Endometrial microvascular endothelial cells (primary cell): ENCODE results near the gene C6orf132. TPM values are rescaled to one million over a fixed set of nuclear protein-coding genes. Genes with fewer than 3 reads are reported as not detected.
"Not testable (repeated sequence)": the region's sequence is repeated elsewhere in the genome, so short reads cannot be mapped to it uniquely, and the experiment has no call there.

Source experiments
- in situ Hi-C: cut with HindIII; loops from 2 replicates; pipeline ENCODE4 v1.10.0; 2017; ENCODE audit warnings: low sequenced_read_pairs, low pct_unique_long_range_greater_than_20kb; ENCODE audit errors: inconsistent ontology term
- total RNA-seq: library from RNA; depleted of rRNA; stranded (reverse); fragments of >200 nt; gene quantifications from one replicate; pipeline ENCODE4 v1.2.3, GENCODE V29; 2015; ENCODE audit errors: inconsistent ontology term

The C6orf132 gene, protein sequence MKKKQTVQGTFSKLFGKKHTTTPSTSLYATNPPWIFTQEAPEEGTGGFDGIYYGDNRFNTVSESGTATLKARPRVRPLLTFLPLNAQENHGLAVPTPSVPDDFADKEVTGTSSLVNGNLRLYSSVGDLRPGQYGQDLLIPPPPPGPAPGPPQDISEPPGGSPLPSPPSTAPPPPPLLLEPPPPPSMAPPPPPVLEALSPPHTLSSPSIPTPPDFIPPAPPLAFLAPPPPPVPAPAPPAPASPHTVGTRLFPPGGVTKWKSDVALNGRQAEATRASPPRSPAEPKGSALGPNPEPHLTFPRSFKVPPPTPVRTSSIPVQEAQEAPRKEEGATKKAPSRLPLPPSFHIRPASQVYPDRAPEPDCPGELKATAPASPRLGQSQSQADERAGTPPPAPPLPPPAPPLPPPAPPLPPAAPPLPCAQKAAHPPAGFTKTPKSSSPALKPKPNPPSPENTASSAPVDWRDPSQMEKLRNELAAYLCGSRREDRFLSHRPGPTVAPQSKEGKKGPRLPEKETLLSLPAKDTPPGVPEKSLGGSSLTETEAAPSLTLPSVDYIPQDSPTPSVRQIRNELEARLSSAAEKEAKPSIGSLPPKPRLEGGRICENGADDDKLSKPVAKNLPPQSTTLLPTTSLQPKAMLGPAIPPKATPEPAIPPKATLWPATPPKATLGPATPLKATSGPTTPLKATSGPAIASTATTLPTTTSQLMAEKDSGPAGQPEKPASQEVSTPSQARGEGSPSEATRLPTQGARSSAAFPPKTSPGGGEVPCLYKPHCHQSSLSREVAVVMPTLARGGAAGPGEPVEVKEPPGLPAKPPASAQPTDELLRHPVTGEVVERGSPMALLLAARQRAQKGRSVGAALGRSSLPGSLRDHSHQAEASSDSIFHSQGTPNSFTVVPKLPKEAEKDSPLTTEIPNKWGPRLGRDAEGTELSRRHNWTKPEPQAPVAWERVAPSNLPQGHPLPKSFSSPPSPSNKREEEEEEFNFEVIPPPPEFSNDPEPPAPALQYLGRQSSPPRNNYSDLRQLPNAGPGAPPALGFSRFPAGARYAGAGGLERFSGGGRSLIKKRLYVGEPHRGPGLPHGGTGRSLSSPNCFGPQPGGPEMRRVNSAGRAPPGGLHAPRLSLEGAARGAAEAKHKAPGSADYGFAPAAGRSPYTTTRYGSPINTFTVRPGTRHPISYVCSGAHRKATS
- total RNA-seq = 0.46 TPM

DNA sequence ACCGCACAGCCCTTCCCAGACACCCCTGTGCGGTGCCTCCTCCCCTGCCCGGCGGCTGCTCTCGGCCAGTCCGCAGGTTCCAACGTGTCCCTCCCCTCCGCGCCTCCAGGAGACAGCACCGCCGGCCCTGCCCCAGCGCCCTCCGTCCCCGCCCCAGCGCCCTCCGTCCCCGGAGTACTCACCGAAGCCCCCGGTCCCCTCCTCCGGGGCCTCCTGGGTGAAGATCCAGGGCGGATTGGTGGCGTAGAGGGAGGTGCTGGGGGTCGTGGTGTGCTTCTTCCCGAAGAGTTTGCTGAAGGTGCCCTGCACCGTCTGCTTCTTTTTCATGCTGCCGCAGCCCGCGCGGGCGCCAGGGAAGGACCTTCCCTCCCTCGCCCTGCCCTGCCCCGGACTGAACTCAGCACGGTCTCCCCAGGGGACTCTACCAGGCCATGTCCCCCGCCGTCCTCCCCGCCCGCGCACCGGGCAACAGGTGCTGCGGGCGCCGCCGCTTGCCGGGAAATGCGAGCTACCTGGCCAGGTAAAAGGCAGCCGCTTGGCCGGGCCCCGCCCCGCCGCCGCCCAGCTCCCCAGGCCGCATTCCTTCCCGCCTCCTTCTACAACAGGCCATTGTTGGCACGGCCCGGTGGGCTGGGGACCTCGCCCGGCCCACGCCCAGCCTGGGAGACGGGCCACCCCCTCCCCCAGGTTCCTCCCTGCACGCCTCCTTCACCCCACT, at the start of gene C6orf132:
Gene C6orf132, minus strand, starts transcription at position 503 of the 718 bp plus-strand sequence. Its CDS starts 176 bp downstream, at position 327.
- in situ Hi-C loops = no loop called here

DNA sequence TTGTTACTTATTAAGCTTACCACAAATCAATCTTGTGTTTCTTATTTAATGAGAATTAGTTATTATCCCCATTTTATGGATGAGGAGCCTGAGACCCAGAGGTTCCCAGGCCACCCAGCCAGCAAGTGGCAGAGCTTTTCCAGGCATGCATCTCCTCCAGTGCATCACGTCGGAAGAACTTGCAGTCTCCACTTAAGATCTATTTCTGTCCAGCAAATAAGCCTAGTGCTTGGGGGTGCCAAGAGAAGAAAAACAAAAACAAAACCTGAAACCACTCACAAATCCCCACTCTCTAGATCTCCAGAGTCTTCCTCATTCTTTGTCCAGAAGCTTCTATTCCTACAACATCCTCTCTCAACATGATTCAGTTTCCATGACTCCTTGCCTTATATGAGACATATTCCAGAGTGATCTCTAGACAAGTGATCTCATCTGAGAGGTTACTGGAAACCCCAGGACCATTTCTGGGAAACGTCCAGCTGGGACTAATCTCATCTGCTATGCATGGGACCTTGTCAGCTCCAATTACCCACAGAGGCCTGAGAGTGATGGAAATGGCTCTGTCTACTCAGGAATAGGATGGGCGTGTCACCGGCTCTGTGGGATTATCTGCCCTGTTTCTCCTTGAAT, 48.2 kb upstream of the C6orf132 start:
- in situ Hi-C loops = no loop called here

DNA sequence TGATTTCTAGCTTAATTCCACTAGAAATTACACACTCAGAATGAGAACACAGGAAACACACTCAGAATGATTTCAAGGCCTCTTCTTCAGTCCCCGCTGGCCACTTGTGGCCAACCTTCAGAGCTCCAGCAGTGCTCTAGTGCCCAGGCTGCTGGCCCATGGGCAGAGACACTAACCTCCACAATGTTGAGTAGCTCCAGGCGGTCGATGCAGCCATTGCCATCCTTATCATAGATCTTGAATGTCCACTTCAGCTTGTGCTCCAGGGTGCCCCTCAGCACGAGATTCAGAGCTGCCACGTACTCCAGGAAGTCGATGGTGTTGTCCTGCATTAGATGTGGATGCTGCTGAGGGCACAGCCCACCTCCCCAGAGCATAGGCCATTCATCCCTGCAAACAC, 46.0 kb upstream of the C6orf132 start:
- in situ Hi-C loops = no loop called here

DNA sequence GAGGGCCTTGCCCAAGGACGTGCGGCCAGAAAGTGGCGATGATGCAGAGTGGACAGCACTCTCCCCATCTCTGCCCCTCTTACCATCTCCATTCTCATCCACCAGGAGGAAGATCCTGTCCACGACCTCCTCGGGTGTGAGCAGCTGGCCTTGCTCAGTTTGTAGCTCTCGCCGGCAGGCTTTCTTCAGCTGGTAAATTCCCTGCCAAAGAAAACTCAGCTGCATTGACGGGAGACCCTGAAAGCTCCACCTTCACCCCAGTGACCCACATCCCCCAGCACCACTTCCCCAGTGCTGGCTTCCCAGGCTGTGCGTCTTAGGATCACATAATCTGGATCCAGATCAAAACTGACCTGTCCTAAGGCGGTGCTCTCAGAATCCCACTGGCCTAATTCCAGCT, 43.2 kb upstream of the C6orf132 start:
- in situ Hi-C loops = no loop called here

DNA sequence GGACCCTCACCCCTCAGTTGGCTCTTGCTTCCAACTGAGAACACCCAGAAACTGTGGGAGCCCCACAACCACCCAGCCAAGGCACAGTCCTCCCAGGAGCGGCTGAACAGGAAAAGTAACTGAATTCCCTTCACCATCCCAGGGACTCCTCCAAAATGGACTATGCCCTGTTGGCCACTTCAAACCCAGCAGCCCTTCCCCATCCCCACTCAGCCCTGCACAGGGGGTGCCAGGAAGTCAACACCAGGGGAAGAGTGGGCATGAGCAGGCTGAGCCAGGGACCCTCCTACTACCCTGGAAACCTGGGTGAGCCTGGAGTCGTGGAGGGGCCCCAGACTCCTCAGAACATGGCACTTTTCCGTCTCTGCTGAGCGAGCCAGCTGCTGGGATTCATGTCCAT, 42.1 kb upstream of the C6orf132 start:
- in situ Hi-C loops = no loop called here

DNA sequence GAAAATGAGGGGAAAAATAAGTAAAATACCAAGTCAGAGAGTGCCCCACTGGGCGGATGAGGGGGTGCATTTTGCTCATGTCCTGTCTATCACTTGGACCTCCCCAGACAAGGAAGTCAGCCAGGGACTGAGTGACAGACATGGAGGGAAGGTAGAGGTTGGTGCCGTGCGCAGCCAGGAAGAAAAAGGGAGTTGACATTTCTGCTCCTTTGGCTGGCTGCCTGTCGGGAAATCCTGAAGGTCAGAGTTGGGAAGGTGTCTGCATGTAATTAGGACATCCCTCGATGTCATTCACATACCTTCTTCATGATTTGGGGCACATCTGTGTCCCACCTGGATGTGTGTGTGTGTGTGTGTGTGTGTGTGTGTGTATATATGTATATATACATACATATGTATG, 39.7 kb upstream of the C6orf132 start:
- in situ Hi-C loops = no loop called here

DNA sequence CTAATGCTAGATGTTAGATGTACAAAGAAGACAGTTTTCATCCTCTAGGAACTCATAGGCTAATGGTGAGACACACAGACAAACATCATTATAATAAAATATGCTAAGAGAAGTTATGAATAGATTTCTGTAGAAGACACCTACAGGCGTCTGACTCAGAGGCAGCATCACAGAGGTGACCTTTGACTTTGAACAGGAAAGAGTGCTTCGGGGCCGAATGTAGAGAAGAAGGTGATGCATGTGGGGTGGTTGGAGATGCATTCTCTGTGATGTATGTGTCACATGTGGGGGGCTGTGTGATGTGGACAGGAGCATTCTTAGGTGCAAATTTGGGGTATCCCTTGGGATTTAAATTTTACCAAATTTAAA, 37.5 kb upstream of the C6orf132 start:
- in situ Hi-C loops = no loop called here

DNA sequence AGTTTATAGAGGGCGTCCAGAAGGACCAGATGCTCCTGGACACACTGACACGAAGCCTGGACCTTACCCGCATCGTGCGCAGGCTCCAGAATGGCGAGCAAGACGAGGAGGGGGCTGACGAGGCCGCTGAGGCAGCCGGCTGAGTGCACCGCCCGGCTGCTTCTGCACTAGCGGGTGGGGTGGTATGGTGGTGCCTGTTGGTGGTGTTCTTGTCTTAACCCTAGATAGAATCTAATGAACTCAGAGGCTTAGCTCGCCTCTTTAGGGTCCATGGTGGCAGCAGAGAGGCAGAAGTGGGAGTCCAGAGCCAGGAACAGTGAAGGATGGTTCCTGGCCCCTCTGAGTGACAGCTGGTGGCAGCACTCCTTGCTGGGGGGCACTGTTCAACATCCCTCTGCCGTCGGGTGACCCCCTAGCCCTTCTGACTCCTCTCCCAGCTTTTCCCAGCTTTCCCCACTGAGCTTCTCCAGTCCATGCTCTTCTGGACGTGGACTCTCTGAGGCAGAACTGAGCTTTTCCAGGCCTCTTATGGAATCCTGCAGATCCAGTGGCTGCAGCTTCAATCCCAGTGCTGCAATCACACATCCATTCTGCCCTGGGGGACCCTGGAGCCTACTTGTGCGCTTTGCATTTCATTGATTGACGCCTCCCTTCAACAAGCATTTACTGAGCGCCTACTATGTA, 37.0 kb upstream of the C6orf132 start:
- in situ Hi-C loops = no loop called here

DNA sequence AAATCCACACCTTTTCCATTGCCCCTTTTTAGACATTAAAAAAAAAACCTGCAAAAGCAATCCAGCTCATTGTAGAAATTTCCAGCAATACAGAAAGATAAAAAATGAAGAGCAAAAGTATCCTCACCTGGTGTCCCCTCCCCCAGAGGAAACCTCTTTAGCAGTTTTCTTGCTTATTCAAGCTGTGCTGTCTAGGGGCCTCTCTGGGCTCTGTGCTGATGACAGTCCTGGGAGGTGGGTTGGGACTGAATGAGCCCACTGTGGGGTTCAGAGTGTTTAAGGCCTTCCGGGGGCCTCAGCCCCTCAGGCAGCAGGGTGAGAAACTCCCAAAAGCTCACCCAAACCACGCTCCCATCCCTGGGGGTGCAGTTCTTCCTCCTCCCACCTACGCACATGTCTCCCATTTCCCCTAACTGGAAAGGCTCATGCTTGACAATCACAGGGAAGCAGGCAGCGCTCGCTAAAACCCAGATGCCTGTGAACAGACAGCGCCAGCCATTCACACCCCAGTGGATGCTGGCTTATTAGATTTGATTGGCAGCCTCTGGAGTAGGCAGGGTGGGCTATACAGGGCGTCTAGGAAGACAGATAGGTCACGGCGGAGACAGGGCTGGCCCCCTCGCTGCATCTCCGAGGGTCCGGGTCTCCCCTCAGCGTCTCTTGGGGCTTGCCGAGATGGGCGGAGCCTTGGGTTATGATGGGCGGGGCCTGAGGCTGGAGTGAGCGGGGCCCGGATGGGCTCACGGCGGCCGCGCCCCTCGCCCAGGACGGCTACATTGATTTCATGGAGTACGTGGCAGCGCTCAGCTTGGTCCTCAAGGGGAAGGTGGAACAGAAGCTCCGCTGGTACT, 35.3 kb upstream of the C6orf132 start:
- in situ Hi-C loops = no loop called here

DNA sequence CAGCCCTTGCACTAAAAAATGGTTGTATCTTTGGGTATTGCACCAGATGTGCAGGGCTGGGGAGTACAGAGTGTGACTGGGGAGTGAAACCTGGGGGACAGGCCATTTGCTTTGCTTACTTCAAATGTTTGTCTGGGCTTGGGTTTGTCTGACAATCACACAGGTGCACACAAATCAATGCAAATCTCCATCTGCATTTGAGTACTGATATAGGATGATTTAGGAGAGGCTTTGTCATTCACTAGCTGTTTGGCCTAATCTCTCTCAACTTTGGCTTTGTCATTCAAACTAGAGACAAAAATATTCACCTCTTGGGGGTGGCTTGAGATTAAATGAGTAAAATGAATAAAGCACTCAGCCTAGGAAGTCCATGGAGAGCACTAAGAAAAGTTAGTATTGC, 34.6 kb upstream of the C6orf132 start:
- in situ Hi-C loops = no loop called here

DNA sequence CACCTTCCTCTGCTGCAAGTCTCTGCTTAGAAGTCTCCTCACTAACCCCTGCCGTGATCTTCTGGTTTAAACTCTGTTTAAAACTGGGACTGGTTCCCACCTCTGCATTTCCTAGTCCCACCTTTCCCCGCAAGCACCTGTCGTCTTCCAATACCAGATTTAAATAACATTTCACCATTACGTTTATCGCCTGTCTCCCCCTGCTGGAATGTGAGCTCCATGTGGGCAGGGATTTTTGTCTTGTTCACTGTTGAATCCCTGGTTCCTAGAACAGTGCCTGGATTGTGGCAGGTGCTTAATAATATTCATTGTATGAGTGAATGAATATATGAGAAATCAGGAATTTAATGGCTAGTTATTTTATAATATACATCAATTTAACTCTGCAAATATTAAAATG, 33.4 kb upstream of the C6orf132 start:
- in situ Hi-C loops = no loop called here

DNA sequence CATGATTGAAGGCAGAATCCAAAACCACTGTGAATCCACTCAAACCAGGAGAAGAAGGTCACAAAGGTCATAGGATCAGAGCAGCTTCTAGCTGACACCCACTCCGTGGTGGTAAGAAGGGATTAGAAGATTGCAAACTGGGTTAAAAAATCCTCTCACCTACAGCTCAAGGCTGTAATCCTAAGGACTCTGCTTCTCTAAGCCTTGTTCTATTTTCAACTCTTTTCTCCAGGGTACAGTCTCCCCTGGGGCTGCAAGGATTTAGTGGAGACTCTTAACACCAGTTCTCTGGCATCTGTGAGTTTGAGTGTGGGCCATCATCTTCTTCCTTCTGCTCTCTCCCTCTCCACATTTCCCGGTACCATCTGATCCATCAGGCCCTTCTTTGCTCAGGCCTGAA, 30.7 kb upstream of the C6orf132 start, which contains the start of gene GUCA1A:
Gene GUCA1A, plus strand, starts transcription at position 264 of the 400 bp plus-strand sequence. CDS start 250 bp downstream, outside the sequence.
- in situ Hi-C loops = no loop called here

DNA sequence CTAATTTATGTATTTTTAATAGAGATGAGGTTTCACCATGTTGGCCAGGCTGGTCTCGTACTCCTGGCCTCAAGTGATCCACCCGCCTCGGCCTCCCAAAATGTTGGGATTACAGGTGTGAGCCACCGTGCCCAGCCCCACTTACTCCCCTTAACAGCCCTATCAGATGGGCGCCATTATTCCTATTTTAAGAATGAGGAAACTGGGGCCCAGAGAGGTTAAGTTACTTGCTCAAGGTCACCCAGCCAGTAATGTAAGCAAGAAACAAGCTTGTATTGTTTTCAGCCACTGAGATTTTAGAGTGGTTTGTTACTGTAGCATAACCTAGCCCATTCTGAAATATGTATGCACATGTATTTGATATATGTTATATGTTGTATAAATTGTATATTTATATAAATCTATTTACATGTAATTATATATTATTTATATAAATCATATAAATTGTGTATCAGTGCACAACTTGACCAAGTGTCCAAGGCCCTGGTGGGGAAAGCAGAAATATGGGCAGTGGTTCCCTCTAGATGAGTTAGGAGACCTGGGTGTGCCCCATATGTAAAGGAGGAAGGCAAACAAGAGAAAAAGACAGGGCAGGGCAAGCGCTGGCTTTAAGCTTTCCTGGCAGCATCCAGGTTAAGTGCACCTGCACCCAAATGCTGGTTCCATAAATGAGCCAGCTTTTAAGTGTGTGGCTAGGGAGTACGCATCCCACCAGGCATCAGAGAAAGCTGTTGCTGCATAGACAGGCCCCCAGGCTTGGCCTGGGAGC, 29.6 kb upstream of the C6orf132 start:
- in situ Hi-C loops = no loop called here

DNA sequence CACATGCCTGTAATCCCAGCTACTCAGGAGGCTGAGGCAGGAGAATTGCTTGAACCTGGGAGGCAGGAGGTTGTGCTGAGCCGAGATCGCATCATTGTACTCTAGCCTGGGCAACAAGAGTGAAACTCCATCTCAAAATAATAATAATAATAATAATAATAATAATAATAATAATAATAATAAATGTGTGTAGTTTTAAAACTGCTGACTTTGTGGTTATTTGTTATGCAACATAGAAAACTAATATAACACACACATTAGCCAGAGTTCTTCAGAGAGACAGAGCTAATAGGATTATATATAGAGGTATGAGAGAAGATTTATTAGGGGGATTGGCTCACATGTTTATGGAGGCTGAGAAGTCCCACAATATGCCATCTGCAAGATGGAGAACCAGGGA, 27.4 kb upstream of the C6orf132 start:
- in situ Hi-C loops = not testable (repeated sequence)

DNA sequence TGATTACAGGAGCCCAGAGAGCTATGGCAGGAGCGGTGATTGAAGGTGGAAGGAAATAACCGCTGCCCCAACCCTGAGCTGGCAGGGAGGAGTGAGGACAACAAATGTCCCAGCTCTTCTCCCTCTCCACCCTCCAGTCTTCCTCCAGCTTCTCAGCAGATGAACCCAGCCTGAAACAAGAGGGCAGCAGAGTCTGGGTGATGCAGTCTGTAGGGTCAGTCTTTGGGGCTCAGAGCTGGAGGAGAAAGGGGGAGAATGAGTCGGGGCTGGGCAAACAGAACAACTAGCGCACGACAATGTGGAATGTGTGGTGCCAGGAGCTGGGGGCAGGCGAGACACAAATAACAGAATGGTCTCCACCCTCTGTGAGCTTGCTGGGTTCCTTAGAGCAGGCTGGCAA, 26.2 kb upstream of the C6orf132 start:
- in situ Hi-C loops = no loop called here

DNA sequence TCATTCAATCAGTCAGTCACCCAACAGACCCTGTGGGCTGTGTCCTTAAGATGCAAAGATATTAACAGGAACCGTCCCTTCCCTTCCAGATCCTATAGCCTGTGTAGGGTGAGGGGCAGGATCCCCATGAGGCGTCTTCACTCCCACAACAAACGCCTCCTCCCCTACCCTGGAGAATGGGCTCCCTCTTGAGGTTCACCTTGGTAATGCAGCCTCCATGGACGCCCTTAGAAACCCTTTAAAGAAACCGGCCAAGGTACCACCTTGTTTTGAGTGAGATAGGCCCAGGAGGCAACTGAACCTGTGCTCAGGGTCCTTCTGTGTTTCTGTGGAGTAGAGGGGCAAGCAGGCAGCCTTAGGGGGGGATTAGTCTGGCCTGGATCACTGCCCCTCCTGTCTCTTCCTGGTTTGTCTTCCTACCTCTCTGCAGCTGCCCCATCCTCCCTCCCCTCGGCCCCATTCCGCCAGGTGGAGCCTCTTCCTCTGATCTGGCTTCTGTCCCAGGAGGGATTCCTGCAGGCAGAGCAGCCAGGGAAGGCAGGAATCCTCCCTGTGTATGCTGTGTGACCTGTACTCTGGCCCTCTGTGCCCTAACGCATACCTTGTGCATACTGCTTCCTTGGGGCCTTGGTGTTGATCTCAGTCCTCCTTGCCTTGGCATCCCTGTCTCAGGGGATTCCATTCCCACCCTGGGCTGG, 24.2 kb upstream of the C6orf132 start:
- in situ Hi-C loops = no loop called here
